RWPE2 (cell line): ENCODE results near the gene MYO1B.

ENCODE experiments used
- ATAC-seq: fragments of 200-7000 bp; cut with Tn5 transposase; 3 replicates; pipeline ENCODE4 v1.9.1; 2021; ENCODE audit warnings: low read depth
- DNase-seq: peaks from one replicate; pipeline ENCODE4 v3.0.0-alpha.2; 2020; ENCODE audit warnings: low spot score
- H3K27ac ChIP-seq: fragments of 450-650 bp; 2 replicates; pipeline ENCODE4 v1.5.1; 2017; ENCODE audit warnings: mild to moderate bottlenecking; ENCODE audit not compliant: poor library complexity, severe bottlenecking
- H3K27me3 ChIP-seq: fragments of 250-450 bp; sonication (Bioruptor Pico); 2 replicates; pipeline ENCODE4 v1.5.1; 2021; ENCODE audit warnings: mild to moderate bottlenecking, moderate library complexity; ENCODE audit not compliant: insufficient read depth, poor library complexity, severe bottlenecking
- H3K36me3 ChIP-seq: fragments of 250-450 bp; sonication (Bioruptor Pico); 2 replicates; pipeline ENCODE4 v1.5.1; 2020; ENCODE audit warnings: low read depth, mild to moderate bottlenecking, moderate library complexity
- H3K4me1 ChIP-seq: fragments of 250-450 bp; sonication (Bioruptor Pico); 2 replicates; pipeline ENCODE4 v1.5.1; 2021; ENCODE audit warnings: mild to moderate bottlenecking, moderate library complexity; ENCODE audit not compliant: insufficient read depth, poor library complexity, severe bottlenecking
- H3K4me3 ChIP-seq: fragments of 250-450 bp; sonication (Bioruptor Pico); 2 replicates; pipeline ENCODE4 v1.5.1; 2021; ENCODE audit warnings: mild to moderate bottlenecking, moderate library complexity; ENCODE audit not compliant: severe bottlenecking
- H3K9me3 ChIP-seq: fragments of 250-450 bp; sonication (Bioruptor Pico); 2 replicates; pipeline ENCODE4 v1.5.1; 2021; ENCODE audit warnings: mild to moderate bottlenecking, moderate library complexity; ENCODE audit not compliant: severe bottlenecking
- TF ChIP-seq, protein P1 (sequence below): fragments of 450-650 bp; IDR thresholded peaks from one replicate; pipeline ENCODE4 v1.5.1; 2017; ENCODE audit warnings: mild to moderate bottlenecking, moderate library complexity; ENCODE audit not compliant: poor library complexity, severe bottlenecking

The MYO1B gene

DNA sequence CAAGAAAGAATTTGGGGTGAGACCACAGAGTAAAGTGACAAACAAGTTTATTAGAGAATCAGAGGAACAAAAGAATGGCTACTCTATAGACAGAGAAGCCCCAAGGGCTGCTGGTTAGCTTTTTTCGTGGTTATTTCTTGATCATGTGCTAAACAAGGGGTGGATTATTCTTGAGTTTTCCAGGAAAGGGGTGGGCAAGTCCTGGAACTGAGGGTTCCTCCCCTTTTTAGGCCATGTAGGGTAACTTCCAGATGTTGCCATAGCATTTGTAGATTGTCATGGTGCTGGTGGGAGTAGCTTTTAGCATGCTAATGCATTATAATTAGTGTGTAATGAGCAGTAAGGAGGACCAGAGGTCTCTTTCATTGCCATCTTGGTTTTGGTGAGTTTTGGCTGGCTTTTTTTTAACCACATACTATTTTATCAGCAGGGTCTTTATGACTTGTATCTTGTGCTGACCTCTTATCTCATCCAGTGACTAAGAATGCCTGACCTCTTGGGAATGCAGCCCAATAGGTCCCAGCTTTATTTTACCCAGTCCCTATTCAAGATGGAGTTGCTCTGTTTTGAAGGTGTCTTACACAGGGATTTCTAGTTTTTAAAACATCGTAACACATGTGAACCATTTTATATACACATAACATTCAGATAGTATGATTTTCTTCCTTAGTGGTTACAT is 77.8 kb downstream of the MYO1B start:
- Histone ChIP-seq H3K27ac (no peak overlapping the region), H3K36me3 (peaks cover 29% of the 10 kb centered on the region), H3K4me3 (no peak overlapping the region), H3K27me3 (no peaks in the 10 kb centered on the region), H3K9me3 (peaks cover 3% of the 10 kb centered on the region), H3K4me1 (peaks cover 27% of the 10 kb centered on the region)
- TF ChIP-seq, protein P1, sequence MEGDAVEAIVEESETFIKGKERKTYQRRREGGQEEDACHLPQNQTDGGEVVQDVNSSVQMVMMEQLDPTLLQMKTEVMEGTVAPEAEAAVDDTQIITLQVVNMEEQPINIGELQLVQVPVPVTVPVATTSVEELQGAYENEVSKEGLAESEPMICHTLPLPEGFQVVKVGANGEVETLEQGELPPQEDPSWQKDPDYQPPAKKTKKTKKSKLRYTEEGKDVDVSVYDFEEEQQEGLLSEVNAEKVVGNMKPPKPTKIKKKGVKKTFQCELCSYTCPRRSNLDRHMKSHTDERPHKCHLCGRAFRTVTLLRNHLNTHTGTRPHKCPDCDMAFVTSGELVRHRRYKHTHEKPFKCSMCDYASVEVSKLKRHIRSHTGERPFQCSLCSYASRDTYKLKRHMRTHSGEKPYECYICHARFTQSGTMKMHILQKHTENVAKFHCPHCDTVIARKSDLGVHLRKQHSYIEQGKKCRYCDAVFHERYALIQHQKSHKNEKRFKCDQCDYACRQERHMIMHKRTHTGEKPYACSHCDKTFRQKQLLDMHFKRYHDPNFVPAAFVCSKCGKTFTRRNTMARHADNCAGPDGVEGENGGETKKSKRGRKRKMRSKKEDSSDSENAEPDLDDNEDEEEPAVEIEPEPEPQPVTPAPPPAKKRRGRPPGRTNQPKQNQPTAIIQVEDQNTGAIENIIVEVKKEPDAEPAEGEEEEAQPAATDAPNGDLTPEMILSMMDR: no peak
- DNase-seq: no peak
- ATAC-seq: no peak

DNA sequence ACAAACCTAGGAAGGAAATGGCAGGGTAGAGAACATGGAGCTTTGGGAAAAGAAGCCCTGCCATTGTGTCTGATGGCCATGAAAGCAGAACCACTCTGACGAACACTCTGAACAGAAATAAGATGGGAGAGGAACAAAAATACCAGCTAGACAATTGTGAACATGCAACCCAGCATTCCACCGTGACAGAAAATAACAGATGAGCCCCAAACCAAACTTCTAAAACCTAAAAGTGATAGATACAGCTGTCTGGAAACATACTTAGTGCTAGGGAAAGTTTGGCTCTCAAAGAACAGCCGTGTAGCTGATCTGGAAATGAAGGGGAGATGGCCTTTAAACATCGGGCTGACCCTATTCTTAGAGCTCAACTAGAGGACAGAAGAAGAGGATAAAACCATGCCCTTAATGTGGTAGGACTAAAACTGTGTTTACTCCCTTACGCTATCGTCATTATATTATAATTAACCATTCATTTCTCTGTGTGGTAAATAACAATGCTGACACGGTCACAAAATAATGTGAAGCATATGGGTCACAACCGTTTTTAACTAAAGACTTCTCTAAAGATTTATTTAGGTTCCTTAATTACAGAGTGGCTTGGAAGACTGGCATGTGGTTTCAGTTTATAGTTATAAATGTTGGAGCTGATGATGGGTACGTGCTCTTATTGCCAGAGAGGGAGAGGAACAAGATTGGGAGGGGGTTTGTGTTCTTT is 80.6 kb downstream of the MYO1B start:
- no peak overlapping the region for H3K4me3 ChIP-seq
- H3K9me3 ChIP-seq: peaks cover 3% of the 10 kb centered on the region
- H3K27me3 ChIP-seq: no peaks in the 10 kb centered on the region
- no peak for ATAC-seq
- no peak for DNase-seq
- peaks cover 53% of the 10 kb centered on the region for H3K36me3 ChIP-seq
- TF ChIP-seq, protein P1: no peak
- no peak overlapping the region for H3K27ac ChIP-seq
- H3K4me1 ChIP-seq: peaks cover 8% of the 10 kb centered on the region

DNA sequence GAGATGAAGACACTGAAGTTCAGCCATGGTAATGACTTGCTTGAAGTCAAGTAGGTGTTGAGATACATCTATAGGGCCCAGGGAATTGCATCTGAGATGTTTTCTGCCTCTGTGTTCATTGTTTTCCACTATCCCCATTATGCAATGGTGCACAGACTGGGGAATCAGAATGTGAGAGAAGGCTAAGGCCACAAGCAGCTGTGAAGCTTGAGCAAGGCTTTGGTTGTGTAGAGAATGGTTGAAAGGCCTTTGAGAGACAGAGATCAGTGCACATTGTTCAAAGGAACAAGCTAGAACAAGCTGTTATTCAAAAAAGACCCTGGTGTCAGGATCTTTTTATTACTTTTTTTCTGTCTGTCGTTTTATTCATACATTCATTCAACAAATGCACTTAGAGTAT is 82.3 kb downstream of the MYO1B start:
- Histone ChIP-seq H3K27ac (no peak overlapping the region), H3K36me3 (peaks cover 70% of the 10 kb centered on the region), H3K4me1 (peaks cover 2% of the 10 kb centered on the region), H3K27me3 (no peaks in the 10 kb centered on the region), H3K9me3 (peaks cover 3% of the 10 kb centered on the region), H3K4me3 (no peak overlapping the region)
- ATAC-seq: no peak
- DNase-seq: no peak
- TF ChIP-seq, protein P1: no peak

DNA sequence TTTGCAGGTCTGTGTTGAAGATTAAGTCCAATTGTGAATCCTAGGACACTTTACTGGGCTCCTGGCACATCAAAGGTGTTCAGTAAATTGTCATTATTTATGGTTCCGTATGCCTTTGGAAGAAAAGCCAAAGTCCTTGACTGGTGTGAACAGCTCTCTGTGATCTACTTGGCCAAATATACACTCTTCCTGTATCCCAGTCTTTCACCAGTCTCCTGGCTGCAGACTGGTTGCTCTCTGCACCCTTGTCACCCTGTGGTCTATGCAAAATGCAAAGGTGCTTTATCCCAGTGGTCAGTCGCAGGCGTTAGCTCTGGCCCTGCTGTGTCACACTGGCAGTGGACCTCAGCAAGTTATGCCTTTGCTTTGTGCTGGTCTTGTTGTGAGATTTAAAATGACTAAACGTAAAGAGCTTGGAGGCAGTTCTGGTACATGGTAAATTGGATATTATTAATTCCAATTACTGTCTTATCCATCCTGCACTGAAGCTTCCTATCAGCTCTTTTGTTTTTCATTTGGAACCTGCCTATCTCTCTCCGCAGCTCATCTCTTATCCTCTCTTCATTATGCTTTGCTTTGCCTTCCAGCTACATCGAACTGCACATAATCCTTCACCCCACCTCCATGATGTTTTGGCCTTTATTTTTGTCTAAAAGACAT is 83.1 kb downstream of the MYO1B start:
- no peak for ATAC-seq
- H3K27me3 ChIP-seq: no peaks in the 10 kb centered on the region
- peaks cover 76% of the 10 kb centered on the region for H3K36me3 ChIP-seq
- peaks cover 5% of the 10 kb centered on the region for H3K4me1 ChIP-seq
- H3K9me3 ChIP-seq: peaks cover 3% of the 10 kb centered on the region
- no peak overlapping the region for H3K4me3 ChIP-seq
- no peak for DNase-seq
- TF ChIP-seq, protein P1: no peak
- H3K27ac ChIP-seq: no peak overlapping the region
